T-helper 2 cell treated with Interferon-gamma antibody and Interleukin-4, amounts not matched to agents 100 ng/mL and 5 ng/mL, for 36 hours (primary cell): ENCODE data around the gene TMEM232. TPM values are rescaled to one million over a fixed set of nuclear protein-coding genes. Genes with fewer than 3 reads are reported as not detected.
"Not testable (repeated sequence)": the region's sequence is repeated elsewhere in the genome, so short reads cannot be mapped to it uniquely, and the experiment has no call there.

Experiments used
- intact Hi-C: fragments of 100-400 bp; cut with micrococcal nuclease; formaldehyde crosslinking; loops from one replicate; pipeline ENCODE4 v1.15.1; 2023
- total RNA-seq: library from RNA; stranded (reverse); gene quantifications from 2 replicates; pipeline ENCODE4 v1.2.3, GENCODE V29; 2022

The TMEM232 gene
- total RNA-seq, 1 donor from 2014 or later, result 0.45 TPM

GRCh38 chr5:110535146-110535545 is 191.3 kb downstream of the TMEM232 start:
- intact Hi-C loops, result not testable (repeated sequence)

GRCh38 chr5:110525762-110526161 is 200.7 kb downstream of the TMEM232 start:
- intact Hi-C loops, result no loop called here

DNA sequence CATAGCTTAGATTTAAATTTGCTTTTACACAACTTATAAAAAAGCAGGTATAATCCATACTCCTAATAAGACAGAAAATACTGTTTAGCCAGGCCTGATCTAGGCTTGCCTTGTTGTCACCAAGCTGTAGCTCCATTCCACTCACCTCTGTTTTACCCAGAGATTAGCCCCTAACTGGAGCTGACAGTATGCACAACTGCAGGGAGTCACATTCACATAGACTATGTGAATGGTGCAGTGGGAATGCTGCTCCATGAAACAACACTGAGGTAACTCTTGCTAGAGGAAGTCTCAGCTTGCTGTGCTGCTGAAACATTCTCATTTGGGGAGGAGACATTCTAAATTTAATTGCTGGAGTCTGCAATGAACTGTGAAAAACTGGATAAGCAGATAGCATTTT is 209.1 kb downstream of the TMEM232 start:
- intact Hi-C loops, result no loop called here

DNA sequence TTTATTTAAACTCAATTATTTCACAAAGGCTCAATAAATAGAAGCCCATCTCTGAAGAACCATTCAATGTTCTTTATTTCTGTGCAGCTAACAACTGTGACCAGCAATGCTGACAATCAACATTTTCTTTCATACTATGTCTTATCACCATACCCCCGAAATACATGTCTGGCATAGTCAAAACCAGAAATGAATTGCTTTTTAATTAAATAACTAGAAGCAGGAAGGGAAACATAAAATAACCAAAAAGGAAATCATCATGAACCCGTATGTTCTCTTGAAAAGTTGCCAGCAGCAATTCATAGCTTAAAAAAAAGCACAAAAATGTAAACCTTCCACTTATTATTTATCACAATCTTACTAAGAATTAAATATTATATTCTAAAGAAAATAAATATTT is 212.4 kb downstream of the TMEM232 start:
- intact Hi-C loops, result no loop called here

- intact Hi-C loops, result no loop called here
These were observed 214.2 kb downstream of the TMEM232 start for GRCh38 chr5:110512266-110512665.

GRCh38 chr5:110510146-110510545 is 216.3 kb downstream of the TMEM232 start:
- intact Hi-C loops, result no loop called here

GRCh38 chr5:110507972-110508371 is 218.5 kb downstream of the TMEM232 start:
- intact Hi-C loops, result no loop called here

DNA sequence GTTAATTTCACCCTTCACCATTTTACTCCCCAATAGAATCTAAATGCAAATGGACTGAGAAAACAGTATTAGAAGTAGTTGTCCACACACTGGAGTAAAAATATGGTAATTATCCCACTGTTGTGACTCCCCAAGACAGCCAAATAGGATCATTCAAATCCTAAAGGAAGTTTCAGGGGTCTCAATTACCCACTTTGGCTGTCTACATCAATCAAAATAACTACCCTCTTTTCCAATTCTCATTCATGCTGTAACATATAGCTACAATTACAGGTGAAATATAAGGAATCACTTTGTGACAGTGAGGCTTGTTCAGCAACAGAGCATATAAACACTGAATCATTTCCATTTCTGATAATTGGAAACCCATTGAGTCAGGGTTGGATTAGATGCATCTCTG is 220.1 kb downstream of the TMEM232 start:
- intact Hi-C loops, result no loop called here

DNA sequence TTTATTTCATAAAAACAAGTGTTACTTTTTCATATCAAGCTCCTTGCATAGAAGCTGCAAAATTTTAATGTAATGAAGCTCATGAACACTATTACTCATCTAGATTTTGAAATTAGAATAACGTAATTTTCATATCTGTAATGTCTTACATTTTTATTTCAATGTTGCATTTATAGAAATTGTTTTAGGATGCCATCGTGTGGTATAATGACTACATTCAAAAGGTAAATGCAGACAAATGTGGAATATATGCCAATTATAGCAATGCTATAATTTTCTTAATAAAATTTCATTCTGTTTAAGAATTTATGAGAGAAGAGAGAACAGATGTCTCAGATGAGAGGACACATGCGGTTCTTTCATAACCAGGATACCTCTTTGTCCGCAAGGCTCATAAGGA is 230.2 kb downstream of the TMEM232 start:
- intact Hi-C loops, result no loop called here

DNA sequence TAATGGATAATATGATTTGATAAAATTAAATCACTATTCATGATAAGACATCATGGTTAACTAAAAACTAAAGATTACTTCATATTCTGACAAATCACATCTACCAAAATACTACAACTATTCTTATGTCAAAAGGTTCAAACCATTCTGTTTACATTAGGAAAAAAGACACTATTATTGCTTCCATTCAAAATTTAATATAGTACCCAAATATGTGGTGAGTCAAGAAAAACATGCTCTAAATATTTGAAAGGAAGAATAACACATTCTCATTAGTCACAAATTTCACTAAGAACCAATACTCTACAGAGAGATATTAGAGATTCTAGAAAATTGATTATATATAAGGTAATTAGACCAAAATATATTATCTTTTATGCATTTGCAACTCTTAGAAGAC is 234.0 kb downstream of the TMEM232 start:
- intact Hi-C loops, result no loop called here

- intact Hi-C loops, result no loop called here
These were observed 247.6 kb downstream of the TMEM232 start for GRCh38 chr5:110478895-110479294.

DNA sequence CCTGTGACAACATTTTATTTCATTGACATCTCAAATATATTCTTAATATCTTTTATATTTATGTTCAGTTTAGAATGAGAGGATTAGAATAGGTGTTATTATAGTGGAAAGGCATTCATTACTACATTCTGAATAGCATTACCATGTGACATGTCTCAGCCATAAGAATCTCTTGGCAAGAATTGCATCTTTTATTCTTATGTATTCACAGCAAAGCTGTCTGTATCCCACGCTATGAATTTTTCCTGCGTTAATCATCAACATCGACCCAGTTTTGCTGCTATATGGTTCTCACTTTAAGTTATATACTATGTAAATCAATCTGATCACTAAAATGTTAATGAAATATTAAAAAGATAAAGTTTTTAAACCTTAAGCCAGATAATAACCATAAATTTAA is 248.6 kb downstream of the TMEM232 start:
- intact Hi-C loops, result no loop called here

DNA sequence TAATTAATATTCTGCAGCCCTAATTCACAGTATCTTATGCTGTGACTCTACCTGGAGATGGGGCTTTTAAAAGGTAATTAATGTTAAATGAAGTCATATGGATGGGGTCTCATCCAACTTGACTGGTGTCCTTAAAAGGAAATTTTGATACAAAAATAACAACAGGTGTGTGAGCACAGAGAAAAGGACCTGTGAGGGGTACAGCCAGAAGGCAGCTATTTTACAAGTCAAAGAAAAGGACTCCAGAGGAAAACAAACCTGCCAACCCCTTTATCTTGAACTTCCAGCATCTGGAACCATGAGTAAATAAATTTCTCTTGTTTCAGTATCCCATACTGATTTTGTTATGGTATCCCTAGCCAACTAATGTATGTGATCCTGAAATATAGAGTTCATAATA is 250.3 kb downstream of the TMEM232 start:
- intact Hi-C loops, result no loop called here

DNA sequence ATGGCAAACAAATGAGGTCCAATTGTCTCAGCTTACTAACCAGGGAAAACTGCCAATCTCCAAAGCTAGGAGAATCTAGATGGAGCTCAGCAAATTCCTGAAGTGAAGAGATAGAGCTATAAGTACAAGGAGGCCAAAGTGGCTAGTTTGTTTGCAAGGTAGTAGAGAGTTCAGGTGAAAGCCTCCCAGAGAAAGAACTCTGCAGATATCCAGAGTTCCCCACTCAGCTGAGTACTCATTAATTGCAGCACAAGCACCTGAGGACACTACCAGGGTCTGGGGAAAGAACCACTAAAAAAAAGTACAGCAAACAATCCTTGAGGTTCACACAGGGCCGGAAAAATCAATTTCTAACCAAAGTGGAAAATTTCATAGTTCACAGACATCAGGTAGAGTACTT is 250.9 kb downstream of the TMEM232 start:
- intact Hi-C loops, result no loop called here

GRCh38 chr5:110469486-110469885 is 257.0 kb downstream of the TMEM232 start:
- intact Hi-C loops, result no loop called here

GRCh38 chr5:110463106-110463505 is 263.4 kb downstream of the TMEM232 start:
- intact Hi-C loops, result no loop called here

- intact Hi-C loops, result no loop called here
These were observed 265.6 kb downstream of the TMEM232 start for GRCh38 chr5:110460837-110461236.

DNA sequence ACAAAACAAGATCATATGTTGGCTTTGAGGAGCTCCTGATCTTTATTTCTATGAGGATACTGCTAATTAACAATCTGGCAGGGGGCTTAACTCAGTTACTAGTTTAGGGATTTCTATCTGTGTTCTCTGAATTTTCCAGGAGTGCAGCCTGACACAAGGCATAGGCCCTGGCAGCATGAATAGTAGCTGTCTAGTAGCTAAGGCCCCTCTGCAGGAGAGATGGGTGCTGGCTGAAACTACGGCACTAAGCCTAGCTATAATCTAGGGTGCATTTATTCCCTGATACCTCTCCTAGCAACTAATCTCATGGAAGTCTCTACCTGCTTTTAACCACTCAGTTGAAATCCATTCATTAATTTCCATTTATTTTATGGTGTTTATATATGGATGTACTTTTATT is 268.2 kb downstream of the TMEM232 start:
- intact Hi-C loops, result no loop called here

DNA sequence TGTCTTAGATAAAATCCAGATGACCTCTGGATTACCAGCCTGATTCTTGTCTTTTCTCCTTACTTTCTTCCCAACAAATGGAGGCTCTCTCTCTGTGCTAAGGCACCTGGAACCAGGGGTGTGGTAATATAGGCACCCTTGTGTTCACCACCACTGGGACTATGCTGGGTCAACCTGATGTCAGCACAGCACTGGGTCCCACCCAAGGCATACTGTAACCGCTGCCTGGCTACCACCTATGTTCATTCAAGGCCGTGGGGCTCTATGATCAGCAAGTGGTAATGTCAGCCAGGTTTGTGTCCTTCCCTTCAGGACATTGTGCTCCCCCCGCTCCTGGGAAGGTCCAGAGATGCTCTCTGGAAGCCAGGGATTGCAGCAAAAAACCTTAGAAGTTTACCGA is 283.6 kb downstream of the TMEM232 start:
- intact Hi-C loops, result no loop called here

DNA sequence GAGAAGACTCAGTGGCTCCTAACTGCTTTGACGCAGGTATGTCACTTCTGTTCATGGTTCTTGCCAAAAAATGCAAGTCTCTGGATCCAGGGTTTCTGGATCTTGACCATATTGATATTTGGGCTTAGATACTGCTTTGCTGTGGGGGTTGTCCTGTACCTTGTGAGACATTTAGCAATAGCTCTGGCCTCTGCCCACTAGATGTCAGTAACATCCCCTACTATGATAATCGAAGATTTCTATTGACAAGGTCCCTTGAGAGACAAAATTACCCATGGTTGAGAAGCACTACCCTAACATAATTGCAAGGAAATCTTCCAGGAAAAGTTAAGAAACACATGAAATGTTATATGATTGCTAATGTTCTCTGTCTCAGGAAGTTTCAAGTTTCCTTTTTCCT is 285.4 kb downstream of the TMEM232 start:
- intact Hi-C loops, result no loop called here

DNA sequence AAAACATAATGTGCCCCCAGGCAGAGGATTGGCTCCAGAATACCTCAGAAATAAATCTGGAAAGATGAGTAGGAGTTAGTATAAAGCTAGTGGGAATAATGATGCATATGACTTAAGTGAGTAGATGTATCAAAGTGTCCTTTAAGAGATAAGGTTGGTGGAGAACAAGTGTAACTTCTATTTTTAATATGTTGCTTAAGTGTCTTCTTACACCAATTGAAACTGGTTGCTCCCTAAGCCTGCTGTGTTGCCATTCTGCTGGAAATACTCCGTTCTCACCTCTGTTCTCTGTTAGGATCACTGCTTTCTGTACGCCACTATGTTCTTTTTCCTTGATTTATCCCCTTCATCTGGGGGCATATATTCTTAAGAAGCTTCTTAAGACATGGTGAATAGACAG is 286.4 kb downstream of the TMEM232 start:
- intact Hi-C loops, result no loop called here

DNA sequence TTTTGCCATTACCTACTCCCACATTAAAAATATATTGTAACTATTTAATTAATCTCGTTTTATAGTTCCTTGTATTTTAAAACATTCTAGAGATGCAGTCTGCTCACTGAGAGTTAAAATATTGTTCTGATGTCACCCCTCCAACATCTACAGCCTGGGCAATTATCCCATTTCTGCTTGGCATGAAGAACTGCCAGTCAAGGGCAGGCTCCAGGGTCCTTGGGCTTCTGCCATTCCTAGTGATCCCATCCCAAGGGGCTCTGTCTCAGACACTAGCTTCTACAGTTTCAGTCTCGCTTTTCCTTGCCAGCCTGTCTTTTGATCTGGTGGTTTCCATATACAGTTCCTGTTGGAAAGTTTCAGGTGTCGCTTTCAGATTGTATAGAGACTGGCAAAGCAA is 287.2 kb downstream of the TMEM232 start:
- intact Hi-C loops, result no loop called here

DNA sequence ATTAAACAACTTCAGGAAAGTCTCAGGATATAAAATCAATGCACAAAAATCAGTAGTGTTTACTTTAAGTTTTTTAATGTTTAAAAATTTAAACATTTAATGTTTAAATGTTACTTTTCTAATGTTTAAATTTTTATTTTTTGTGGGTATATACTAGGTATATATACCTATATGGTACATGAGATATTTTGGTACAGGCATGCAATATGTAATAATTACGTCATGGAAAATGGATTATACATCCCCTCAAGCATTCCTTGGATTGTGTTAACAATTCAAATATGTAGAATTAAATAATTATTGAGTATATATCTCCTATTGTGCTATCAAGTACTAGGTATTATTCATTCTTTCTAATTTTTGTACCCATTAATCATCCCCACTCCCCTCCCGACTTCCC is 291.3 kb downstream of the TMEM232 start:
- intact Hi-C loops, result no loop called here

GRCh38 chr5:110431603-110432002 is 294.9 kb downstream of the TMEM232 start:
- intact Hi-C loops, result no loop called here
